Upper lobe of left lung (tissue), 6 donors: ENCODE measurements around the gene FGFR1OP2. TPM values are rescaled to one million over a fixed set of nuclear protein-coding genes. Genes with fewer than 3 reads are reported as not detected.

Experiments used
- ATAC-seq, 2 donors: fragments of 200-7000 bp; cut with Tn5 transposase; one replicate each; pipeline ENCODE4 v1.9.1; 2022; ENCODE audit warnings: mild to moderate bottlenecking in 2 of 2, moderate library complexity in 2 of 2; ENCODE audit not compliant: low FRiP score in 2 of 2
- DNase-seq, 2 donors: peaks; one replicate each; pipeline ENCODE4 v3.0.0-alpha.2; 2019 to 2020
- H3K27ac ChIP-seq, 4 donors: fragments of 200-600 bp; sonication (generic); one replicate each; pipeline ENCODE4 v1.5.1; 2016 to 2019
- H3K27me3 ChIP-seq, 4 donors: fragments of 200-600 bp; sonication (generic); one replicate each; pipeline ENCODE4 v1.5.1; 2017 to 2019
- H3K36me3 ChIP-seq, 4 donors: fragments of 200-600 bp; sonication (generic); one replicate each; pipeline ENCODE4 v1.5.1; 2016 to 2019
- H3K4me1 ChIP-seq, 4 donors: fragments of 200-600 bp; sonication (generic); one replicate each; pipeline ENCODE4 v1.5.1; 2018 to 2019
- H3K4me3 ChIP-seq, 4 donors: fragments of 200-600 bp; sonication (generic); one replicate each; pipeline ENCODE4 v1.5.1; 2017 to 2019; ENCODE audit warnings: mild to moderate bottlenecking in 2 of 4, moderate library complexity in 1 of 4
- H3K9me3 ChIP-seq, 4 donors: fragments of 200-600 bp; sonication (generic); one replicate each; pipeline ENCODE4 v1.5.1; 2018 to 2019
- EP300 ChIP-seq, 4 donors: sonication (generic); formaldehyde crosslinking; IDR thresholded peaks; one replicate each; pipeline ENCODE4 v1.5.1; 2017; ENCODE audit warnings: antibody characterized with exemption in 4 of 4, control low read depth in 2 of 4
- POLR2A ChIP-seq, 4 donors: fragments of 450-650 bp; IDR thresholded peaks; one replicate each; pipeline ENCODE4 v1.5.1; 2016 to 2017; ENCODE audit warnings: antibody characterized with exemption in 4 of 4, mild to moderate bottlenecking in 2 of 4
- POLR2AphosphoS5 ChIP-seq, 2 donors: sonication (generic); formaldehyde crosslinking; IDR thresholded peaks; one replicate each; pipeline ENCODE4 v1.5.1; 2017; ENCODE audit warnings: antibody characterized with exemption in 2 of 2
- WGBS, 2 donors: methylation state at CpG; one replicate each; pipeline ENCODE4 v1.1.5; 2017 to 2018; 5-methylcytosine and 5-hydroxymethylcytosine counted together
- total RNA-seq, 6 donors: library from RNA; depleted of rRNA in 4 of 6; stranded (reverse); fragments of >200 nt in 4 of 6; gene quantifications; one replicate each; pipeline versions ENCODE4 v1.1.0 to v1.2.1, GENCODE V29; 2016 to 2021
- TF ChIP-seq, protein P1 (sequence below), 6 experiments: fragments of 450-650 bp in 4 of 6; fragments of 200-600 bp in 2 of 6; sonication (generic) in 2 of 6; IDR thresholded peaks; one replicate each; pipeline ENCODE4 v1.5.1; 2016 to 2019; ENCODE audit warnings: antibody characterized with exemption in 6 of 6
- donor health status: DM: no; HTN: no; CAD: no; lungs with moderate emphysema.
- donor health status: DM: no; HTN: yes; CAD: no; lungs with severe emphysema.

FGFR1OP2 gene
- total RNA-seq, 6 donors from 2014 or later: 30.3 to 89.7 (median 53.7) TPM

DNA sequence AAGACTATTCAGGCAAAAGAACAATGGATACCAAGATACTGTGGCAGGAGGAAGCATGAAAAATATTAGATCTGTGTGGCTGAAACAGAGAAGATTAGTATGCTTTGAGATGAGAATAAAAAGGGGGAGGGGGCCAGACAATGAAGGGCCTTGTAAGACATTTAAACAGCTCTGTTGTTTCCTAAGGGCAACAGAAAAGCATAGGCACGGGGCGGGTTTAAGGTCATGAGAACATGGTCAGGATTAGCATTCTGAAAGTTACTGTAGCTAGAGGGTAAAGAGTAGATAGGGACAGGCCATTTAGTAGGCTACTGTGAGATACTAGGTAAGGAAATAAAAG, 19.1 kb upstream of the FGFR1OP2 start:
- peaks cover 0 to 46% (median 6%) of the 10 kb centered on the region in 4 donors for H3K36me3 ChIP-seq
- H3K4me3 ChIP-seq: no peak overlapping the region
- H3K27ac ChIP-seq: no peak overlapping the region
- ATAC-seq: no peak
- no peaks in the 10 kb centered on the region for H3K9me3 ChIP-seq
- WGBS, 2 donors: 93 to 95% methylated on average over 2 of the region's 2 CpGs
- no peak for DNase-seq
- H3K27me3 ChIP-seq: no peaks in the 10 kb centered on the region
- TF ChIP-seq POLR2A (IDR thresholded peaks at IDR 0.05) (no peak), POLR2AphosphoS5 (IDR thresholded peaks at IDR 0.05) (no peak), EP300 (IDR thresholded peaks at IDR 0.05) (no peak)
- TF ChIP-seq, protein P1, sequence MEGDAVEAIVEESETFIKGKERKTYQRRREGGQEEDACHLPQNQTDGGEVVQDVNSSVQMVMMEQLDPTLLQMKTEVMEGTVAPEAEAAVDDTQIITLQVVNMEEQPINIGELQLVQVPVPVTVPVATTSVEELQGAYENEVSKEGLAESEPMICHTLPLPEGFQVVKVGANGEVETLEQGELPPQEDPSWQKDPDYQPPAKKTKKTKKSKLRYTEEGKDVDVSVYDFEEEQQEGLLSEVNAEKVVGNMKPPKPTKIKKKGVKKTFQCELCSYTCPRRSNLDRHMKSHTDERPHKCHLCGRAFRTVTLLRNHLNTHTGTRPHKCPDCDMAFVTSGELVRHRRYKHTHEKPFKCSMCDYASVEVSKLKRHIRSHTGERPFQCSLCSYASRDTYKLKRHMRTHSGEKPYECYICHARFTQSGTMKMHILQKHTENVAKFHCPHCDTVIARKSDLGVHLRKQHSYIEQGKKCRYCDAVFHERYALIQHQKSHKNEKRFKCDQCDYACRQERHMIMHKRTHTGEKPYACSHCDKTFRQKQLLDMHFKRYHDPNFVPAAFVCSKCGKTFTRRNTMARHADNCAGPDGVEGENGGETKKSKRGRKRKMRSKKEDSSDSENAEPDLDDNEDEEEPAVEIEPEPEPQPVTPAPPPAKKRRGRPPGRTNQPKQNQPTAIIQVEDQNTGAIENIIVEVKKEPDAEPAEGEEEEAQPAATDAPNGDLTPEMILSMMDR (IDR thresholded peaks at IDR 0.05): no peak
- H3K4me1 ChIP-seq: no peaks in the 10 kb centered on the region

DNA sequence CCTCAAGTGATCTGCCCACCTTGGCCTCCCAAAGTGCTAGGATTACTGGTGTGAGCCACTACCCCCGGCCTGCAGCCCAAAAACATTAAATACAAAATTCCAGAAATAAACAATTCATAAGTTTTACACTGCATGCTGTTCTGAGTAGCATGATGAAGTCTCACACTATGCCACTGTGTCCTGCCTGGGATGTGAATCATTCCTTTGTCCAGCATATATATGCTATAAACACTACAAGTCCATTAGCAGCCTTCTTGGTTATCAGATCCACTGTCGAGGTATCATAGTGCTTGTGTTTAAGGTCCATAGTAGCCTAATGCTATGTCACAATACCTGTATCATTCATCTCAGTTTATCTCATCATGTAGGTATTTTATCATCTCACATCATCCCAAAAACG, 16.4 kb upstream of the FGFR1OP2 start:
- Histone ChIP-seq H3K4me3 (no peak overlapping the region), H3K27ac (no peak overlapping the region), H3K9me3 (no peaks in the 10 kb centered on the region), H3K27me3 (no peaks in the 10 kb centered on the region), H3K4me1 (no peaks in the 10 kb centered on the region), H3K36me3 (peaks cover 0 to 59% (median 11%) of the 10 kb centered on the region in 4 donors)
- DNase-seq: no peak
- no peak for TF ChIP-seq POLR2A (IDR thresholded peaks at IDR 0.05)
- TF ChIP-seq, protein P1 (IDR thresholded peaks at IDR 0.05): no peak
- TF ChIP-seq POLR2AphosphoS5 (IDR thresholded peaks at IDR 0.05): no peak
- TF ChIP-seq EP300 (IDR thresholded peaks at IDR 0.05): no peak
- 88 to 98% methylated on average over 3 of the region's 3 CpGs for WGBS, 2 donors
- ATAC-seq: no peak

- H3K27me3 ChIP-seq: no peaks in the 10 kb centered on the region
Observed at GRCh38 chr12:26928661-26929060, 9.6 kb upstream of the FGFR1OP2 start.

GRCh38 chr12:26929590-26929989, 8.7 kb upstream of the FGFR1OP2 start:
- TF ChIP-seq POLR2A (IDR thresholded peaks at IDR 0.05) (no peak), POLR2AphosphoS5 (IDR thresholded peaks at IDR 0.05) (no peak), EP300 (IDR thresholded peaks at IDR 0.05) (no peak)
- TF ChIP-seq, protein P1 (IDR thresholded peaks at IDR 0.05): no peak
- Histone ChIP-seq H3K4me1 (no peaks in the 10 kb centered on the region), H3K27ac (no peak overlapping the region), H3K27me3 (no peaks in the 10 kb centered on the region), H3K9me3 (no peaks in the 10 kb centered on the region), H3K4me3 (no peak overlapping the region), H3K36me3 (peaks cover 2 to 36% (median 12%) of the 10 kb centered on the region in 4 donors)
- no peak for DNase-seq
- WGBS, 2 donors: 97 to 100% methylated on average over 2 of the region's 2 CpGs
- ATAC-seq: no peak

More at GRCh38 chr12:26928661-26929060, 9.6 kb upstream of the FGFR1OP2 start:
- TF ChIP-seq POLR2AphosphoS5 (IDR thresholded peaks at IDR 0.05) (no peak), POLR2A (IDR thresholded peaks at IDR 0.05) (no peak), EP300 (IDR thresholded peaks at IDR 0.05) (no peak)
- TF ChIP-seq, protein P1 (IDR thresholded peaks at IDR 0.05): no peak
- ATAC-seq (no peak), DNase-seq (no peak)
- Histone ChIP-seq H3K4me3 (no peak overlapping the region), H3K4me1 (no peaks in the 10 kb centered on the region), H3K27ac (no peak overlapping the region), H3K9me3 (no peaks in the 10 kb centered on the region), H3K36me3 (peaks cover 2 to 41% (median 13%) of the 10 kb centered on the region in 4 donors)
- 96 to 97% methylated on average over 5 of the region's 5 CpGs for WGBS, 2 donors

GRCh38 chr12:26935636-26936378, 2.5 kb upstream of the FGFR1OP2 start:
- H3K4me1 ChIP-seq: peaks cover 28 to 41% (median 31%) of the 10 kb centered on the region in 4 donors
- TF ChIP-seq EP300 (IDR thresholded peaks at IDR 0.05) (no peak), POLR2AphosphoS5 (IDR thresholded peaks at IDR 0.05) (no peak), POLR2A (IDR thresholded peaks at IDR 0.05) (no peak)
- TF ChIP-seq, protein P1 (IDR thresholded peaks at IDR 0.05): no peak
- no peak for DNase-seq
- ATAC-seq: no peak
- no peak overlapping the region for H3K27ac ChIP-seq
- H3K4me3 ChIP-seq: no peak overlapping the region
- H3K27me3 ChIP-seq: no peaks in the 10 kb centered on the region
- H3K9me3 ChIP-seq: no peaks in the 10 kb centered on the region
- H3K36me3 ChIP-seq: no peaks in the 10 kb centered on the region
- 72 to 78% methylated on average over 7 of the region's 7 CpGs for WGBS, 2 donors
